Measurements from ENCODE around the gene MYOZ3. TPM values are rescaled to one million over a fixed set of nuclear protein-coding genes. Genes with fewer than 3 reads are reported as not detected.
A peak's percentile ranks its signal among the peaks of the same experiment; 100 is the strongest.

Gene MYOZ3
- total RNA-seq, 6 experiments from 2014 or later = 0.05 to 0.14 TPM; not detected in 4

- TF ChIP-seq, protein P1, sequence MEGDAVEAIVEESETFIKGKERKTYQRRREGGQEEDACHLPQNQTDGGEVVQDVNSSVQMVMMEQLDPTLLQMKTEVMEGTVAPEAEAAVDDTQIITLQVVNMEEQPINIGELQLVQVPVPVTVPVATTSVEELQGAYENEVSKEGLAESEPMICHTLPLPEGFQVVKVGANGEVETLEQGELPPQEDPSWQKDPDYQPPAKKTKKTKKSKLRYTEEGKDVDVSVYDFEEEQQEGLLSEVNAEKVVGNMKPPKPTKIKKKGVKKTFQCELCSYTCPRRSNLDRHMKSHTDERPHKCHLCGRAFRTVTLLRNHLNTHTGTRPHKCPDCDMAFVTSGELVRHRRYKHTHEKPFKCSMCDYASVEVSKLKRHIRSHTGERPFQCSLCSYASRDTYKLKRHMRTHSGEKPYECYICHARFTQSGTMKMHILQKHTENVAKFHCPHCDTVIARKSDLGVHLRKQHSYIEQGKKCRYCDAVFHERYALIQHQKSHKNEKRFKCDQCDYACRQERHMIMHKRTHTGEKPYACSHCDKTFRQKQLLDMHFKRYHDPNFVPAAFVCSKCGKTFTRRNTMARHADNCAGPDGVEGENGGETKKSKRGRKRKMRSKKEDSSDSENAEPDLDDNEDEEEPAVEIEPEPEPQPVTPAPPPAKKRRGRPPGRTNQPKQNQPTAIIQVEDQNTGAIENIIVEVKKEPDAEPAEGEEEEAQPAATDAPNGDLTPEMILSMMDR (IDR thresholded peaks at IDR 0.05) = no peak
- Mint-ChIP-seq H3K4me1 (ENCODE audit: low read depth) (peaks cover 73% of the 10 kb centered on the region), H3K9me3 (no peaks in the 10 kb centered on the region), H3K27me3 (ENCODE audit: insufficient read depth) (peaks cover 9% of the 10 kb centered on the region), H3K36me3 (ENCODE audit: low read depth) (no peaks in the 10 kb centered on the region), H3K4me3 (no peak overlapping the region), H3K27ac (0 out of 2 replicates have a peak overlapping the region, but pooled peaks have one; percentile 9)
- no peak for DNase-seq
Observed at GRCh38 chr5:150633429-150633828, 27.6 kb upstream of the MYOZ3 start.

DNA sequence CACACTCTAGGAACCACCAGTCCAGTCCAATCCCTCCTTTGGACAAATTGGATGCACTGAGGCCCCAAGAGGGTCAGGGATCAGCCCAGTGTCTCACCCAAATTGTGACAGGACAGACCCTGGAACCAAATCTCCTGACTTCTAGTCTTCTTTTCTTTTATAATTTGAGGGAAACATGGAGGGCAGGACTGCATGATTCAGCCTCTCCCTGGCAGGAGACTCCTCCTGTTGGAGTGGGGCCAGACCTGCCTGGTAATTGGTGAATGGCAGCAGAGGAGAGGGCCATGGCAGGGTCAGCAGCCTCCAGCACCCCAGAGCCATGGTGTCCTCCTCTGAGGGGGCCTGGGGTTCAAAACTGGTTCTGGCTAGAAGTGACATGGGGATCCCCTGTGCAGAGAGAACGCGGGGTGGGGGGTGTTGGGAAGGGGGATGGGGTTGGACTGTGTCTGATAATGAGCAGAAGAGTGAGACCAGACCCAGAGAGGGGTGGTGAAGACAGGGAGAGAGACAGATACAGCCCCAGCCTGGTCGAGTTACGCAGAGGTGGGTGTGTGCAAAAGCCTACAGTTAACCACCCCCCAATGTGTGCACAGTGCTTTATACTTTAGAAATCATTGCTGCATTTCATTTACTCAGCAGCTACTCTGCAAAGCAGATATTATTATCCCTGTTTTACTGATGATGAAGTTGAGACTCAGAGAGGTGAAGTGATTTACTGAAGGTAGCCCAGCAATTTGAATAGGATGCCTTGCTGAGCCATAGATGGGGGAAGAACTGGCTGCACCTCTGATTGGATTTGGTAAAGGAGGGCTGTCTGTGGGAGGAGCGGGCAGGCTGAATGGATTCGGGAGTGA, 24.4 kb upstream of the MYOZ3 start:
- Mint-ChIP-seq H3K27ac (peak overlapping the region; percentile 81), H3K9me3 (no peaks in the 10 kb centered on the region), H3K4me3 (peak overlapping the region; percentile 68), H3K36me3 (ENCODE audit: low read depth) (no peaks in the 10 kb centered on the region), H3K27me3 (ENCODE audit: insufficient read depth) (peaks cover 3% of the 10 kb centered on the region), H3K4me1 (ENCODE audit: low read depth) (peaks cover 84% of the 10 kb centered on the region)
- peak; percentile 79 for DNase-seq
- TF ChIP-seq, protein P1 (IDR thresholded peaks at IDR 0.05) = no peak

DNA sequence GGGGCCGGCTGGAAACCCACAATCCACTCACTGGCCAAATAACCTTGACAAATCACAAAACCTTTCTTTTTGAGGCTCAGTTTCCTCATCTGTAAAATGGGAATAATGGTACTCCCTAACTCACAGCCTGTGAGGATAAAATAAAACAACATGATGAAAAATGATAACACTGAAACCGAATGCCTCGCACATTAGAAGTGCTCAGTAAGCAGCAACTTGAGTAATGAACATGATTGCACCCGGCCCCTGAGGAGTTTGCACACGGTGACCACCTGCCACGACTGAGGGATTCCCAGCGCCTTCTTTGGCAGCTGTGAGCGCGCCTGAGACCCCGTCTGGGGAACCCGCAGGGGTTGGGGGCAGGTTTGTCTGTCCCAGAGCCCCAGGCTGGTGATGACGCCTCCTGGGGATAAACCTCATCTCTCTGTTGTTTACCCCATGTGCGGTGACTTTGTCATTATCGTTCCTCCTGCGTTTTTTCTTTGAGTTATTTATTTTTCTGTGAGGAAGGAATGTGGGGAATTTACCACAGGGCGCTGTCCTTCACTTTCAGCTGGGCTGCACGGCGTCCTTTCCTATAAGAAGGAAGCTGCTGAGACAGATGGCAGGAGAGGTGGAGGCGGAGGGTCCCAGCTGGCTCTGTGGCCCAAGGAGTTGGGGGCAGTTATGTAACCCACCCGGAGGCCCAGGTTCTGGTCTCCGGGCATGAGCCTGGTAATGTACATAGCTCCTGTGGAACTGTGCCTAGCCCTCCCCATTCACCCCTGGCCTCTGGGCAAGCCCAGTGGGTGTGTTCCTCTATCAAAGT, 23.6 kb upstream of the MYOZ3 start:
- no peaks in the 10 kb centered on the region for H3K9me3 Mint-ChIP-seq
- H3K4me1 Mint-ChIP-seq (ENCODE audit: low read depth) = peaks cover 87% of the 10 kb centered on the region
- peak; percentile 91 for DNase-seq
- H3K36me3 Mint-ChIP-seq (ENCODE audit: low read depth) = no peaks in the 10 kb centered on the region
- H3K27ac Mint-ChIP-seq = peak overlapping the region; percentile 81
- peak overlapping the region; percentile 68 for H3K4me3 Mint-ChIP-seq
- H3K27me3 Mint-ChIP-seq (ENCODE audit: insufficient read depth) = peaks cover 3% of the 10 kb centered on the region
- TF ChIP-seq, protein P1 (IDR thresholded peaks at IDR 0.05) = no peak

GRCh38 chr5:150638053-150638444, 23.0 kb upstream of the MYOZ3 start:
- Mint-ChIP-seq H3K9me3 (no peaks in the 10 kb centered on the region), H3K36me3 (ENCODE audit: low read depth) (no peaks in the 10 kb centered on the region), H3K27ac (peak overlapping the region; percentile 46; the same call in 1 of the 2 replicates), H3K4me1 (ENCODE audit: low read depth) (peaks cover 87% of the 10 kb centered on the region), H3K27me3 (ENCODE audit: insufficient read depth) (peaks cover 3% of the 10 kb centered on the region), H3K4me3 (peak overlapping the region; percentile 68; the same call in 1 of the 2 replicates)
- TF ChIP-seq, protein P1 (IDR thresholded peaks at IDR 0.05) = no peak
- no peak for DNase-seq

- H3K36me3 Mint-ChIP-seq (ENCODE audit: low read depth) = no peaks in the 10 kb centered on the region
- peak overlapping the region; percentile 68; the same call in 1 of the 2 replicates for H3K4me3 Mint-ChIP-seq
- TF ChIP-seq, protein P1 (IDR thresholded peaks at IDR 0.05) = no peak
- no peak for DNase-seq
- H3K4me1 Mint-ChIP-seq (ENCODE audit: low read depth) = peaks cover 89% of the 10 kb centered on the region
- H3K27me3 Mint-ChIP-seq (ENCODE audit: insufficient read depth) = peaks cover 3% of the 10 kb centered on the region
- no peaks in the 10 kb centered on the region for H3K9me3 Mint-ChIP-seq
- H3K27ac Mint-ChIP-seq = peak overlapping the region; percentile 94
Observed at GRCh38 chr5:150638488-150639376, 22.3 kb upstream of the MYOZ3 start.
